Measurements from ENCODE around the gene NT5C2.
"Not testable (repeated sequence)": the region's sequence is repeated elsewhere in the genome, so short reads cannot be mapped to it uniquely, and the experiment has no call there.

GRCh38 chr10:103205401-103205800 lies 12.3 kb upstream of the NT5C2 start:
- TF ChIP-seq POLR2A (IDR thresholded peaks at IDR 0.05); CTCF (IDR thresholded peaks at IDR 0.05 in 4 of 5, conservative IDR thresholded peaks at IDR 0.05 in 1 of 5): not testable (repeated sequence)
